GM21360 (cell line): Measurements from ENCODE around the gene SLC38A5.

Source experiments
- ATAC-seq: cut with Tn5 transposase; IDR thresholded peaks from one replicate; pipeline ENCODE4 v1.9.1; 2021; ENCODE audit warnings: mild to moderate bottlenecking, moderate library complexity; ENCODE audit not compliant: unreplicated experiment

The SLC38A5 gene

GRCh38 chrX:48492293-48492910, 22.3 kb upstream of the SLC38A5 start:
- ATAC-seq, result no peak

- ATAC-seq, result no peak
Observed at GRCh38 chrX:48491809-48492208, 21.7 kb upstream of the SLC38A5 start.

DNA sequence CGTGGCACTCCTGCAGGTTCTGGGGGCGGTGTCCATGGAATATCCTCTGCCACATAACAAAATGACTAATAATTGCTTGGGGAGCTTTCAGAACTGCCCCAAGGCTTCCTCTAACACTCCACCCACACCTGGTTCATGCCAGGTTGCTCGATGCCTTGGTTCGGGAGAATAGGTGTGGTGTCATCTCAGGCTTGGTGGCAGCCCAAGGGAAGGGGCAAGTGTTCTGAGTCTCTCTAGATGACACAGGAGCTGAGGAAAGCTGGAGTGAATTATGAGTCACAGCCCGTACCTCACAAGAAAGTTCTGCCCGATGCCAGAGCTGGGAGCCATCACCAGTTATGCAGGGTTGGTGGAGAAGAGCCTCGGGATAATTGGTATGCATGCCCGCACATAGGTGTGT, 20.6 kb upstream of the SLC38A5 start:
- ATAC-seq, result no peak

GRCh38 chrX:48489892-48490291, 19.8 kb upstream of the SLC38A5 start:
- ATAC-seq, result no peak

DNA sequence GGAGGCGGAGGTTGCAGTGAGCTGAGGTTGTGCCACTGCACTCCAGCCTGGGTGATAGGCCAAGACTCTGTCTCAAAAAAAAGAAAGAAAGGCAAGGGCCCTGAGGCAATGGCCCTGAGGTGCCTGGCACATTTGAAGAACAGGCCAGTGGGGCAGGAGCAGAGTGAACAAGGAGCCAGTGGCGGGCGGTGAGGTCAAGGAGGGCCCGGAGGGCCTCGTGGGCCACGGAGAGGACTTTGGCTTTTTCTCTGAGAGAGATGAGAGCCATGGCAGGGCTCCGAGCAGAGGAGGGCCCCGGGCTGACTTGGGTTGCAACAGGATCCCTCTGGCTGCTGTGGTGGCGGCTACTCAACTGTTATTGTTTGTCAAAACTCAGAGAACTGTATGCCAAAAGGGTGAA, 19.2 kb upstream of the SLC38A5 start:
- ATAC-seq, result no peak

DNA sequence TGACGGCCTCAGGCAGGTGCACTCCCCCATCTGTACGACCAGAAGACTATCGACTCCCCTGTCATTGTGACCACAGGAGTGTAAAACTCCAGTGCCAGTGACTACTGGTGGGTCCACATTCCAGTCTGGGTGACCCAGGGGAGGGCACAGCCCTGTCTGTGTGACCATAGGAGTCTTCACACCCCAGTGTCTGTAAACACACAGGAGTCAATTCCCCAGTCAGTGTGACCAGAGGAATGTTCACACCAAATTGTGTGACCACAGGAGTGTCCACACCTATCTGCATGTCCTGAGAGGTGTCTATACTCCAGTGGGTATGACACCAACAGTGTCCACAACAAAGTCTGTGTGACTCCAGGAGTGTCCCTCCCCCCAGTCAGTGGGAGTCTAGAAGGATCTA, 18.0 kb upstream of the SLC38A5 start:
- no peak for ATAC-seq

GRCh38 chrX:48487362-48487798, 17.3 kb upstream of the SLC38A5 start:
- no peak for ATAC-seq

GRCh38 chrX:48482526-48482925, 12.5 kb upstream of the SLC38A5 start:
- ATAC-seq, result no peak

GRCh38 chrX:48480583-48480982, 10.5 kb upstream of the SLC38A5 start:
- no peak for ATAC-seq

DNA sequence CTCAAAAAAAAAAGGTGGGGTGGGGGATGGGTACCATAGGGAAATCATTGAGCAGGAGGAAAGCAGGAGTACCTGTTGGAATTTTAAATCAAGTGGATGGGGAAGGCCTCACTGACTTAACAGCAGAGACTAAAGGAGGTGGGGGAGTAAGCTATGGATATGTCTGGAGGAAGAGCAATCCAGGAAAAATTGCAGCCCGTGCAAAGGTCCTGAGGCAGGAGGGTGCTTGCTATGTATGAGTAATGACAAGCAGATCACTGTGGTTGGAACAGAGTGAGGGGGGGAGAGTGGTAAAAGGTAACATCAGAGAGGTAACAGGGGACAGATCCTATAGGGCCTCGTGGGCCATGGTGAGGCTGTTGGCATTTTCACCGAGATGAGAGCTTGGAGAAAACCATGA, 10.1 kb upstream of the SLC38A5 start:
- no peak for ATAC-seq

- no peak for ATAC-seq
Observed at GRCh38 chrX:48478806-48479205, 8.7 kb upstream of the SLC38A5 start.

- ATAC-seq, result no peak
Observed at GRCh38 chrX:48477960-48478755, 8.1 kb upstream of the SLC38A5 start.

- ATAC-seq, result no peak
Observed at GRCh38 chrX:48476919-48477318, 6.9 kb upstream of the SLC38A5 start.

DNA sequence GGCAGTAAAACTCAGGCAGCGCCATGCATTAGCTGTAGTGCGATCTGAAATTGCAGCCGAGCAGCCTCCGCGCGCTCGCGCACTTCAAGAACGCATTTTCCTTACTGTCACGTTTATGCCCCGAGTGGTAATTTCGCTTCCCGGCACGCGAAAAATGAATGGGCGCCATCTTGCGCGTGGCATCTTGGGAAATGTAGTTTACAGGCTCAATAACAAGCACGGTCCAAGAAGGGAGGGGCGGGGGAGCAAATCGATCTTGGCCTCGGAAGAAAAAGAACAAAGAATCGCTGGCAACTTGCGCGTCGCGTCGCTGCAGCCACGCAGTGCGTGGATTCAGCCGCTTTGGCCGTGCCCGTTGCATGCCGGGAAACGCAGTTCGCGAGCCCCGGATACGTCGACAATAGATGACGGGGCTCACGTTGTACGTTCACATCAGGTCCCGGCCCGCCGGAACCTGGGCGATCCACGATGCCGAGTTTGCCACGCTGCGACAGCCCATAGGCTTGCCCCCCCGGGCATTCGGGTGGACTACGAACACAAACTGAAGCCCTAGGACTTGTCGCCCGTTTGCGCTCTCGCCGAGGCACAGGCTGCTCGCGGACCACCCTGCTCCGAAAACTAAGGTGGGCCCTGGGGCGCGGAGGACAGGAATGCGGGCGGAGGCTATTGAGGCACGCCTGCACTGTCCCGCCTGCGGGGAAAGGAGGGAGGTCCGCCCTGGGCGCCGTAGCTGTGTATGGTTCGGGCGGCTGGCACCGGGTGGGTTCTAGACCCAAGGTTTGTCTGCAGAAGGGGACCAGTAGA, 5.9 kb upstream of the SLC38A5 start, which contains the start of gene FTSJ1:
Gene FTSJ1 (plus strand): TSS at position 426 of the 804 bp plus-strand sequence. CDS start 1,849 bp downstream, outside the sequence.
- ATAC-seq, result peak; percentile 73

DNA sequence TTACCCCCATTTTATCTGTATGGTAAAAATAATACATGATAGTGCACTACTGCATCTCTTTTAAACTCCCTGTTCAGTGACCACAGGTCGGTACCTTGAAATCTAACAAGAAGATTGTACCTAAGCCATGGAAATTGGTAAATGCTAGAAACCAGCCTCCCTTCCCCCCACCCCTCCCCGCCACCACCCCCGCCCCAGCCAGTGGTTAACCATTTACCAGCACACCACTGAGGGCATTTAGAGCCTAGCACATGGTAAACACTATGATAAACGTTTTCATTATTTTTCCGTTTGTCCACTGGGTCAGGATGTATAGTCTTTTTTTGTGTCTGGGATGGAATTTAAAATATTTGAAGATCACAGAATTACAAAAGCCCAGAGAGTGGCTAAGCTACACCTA, 5.2 kb upstream of the SLC38A5 start:
- ATAC-seq, result no peak

- ATAC-seq, result no peak
Observed at GRCh38 chrX:48474581-48474980, 4.5 kb upstream of the SLC38A5 start.

- ATAC-seq, result no peak
Observed at GRCh38 chrX:48474127-48474526, 4.1 kb upstream of the SLC38A5 start.

- no peak for ATAC-seq
Observed at GRCh38 chrX:48473704-48473990, 3.6 kb upstream of the SLC38A5 start.

DNA sequence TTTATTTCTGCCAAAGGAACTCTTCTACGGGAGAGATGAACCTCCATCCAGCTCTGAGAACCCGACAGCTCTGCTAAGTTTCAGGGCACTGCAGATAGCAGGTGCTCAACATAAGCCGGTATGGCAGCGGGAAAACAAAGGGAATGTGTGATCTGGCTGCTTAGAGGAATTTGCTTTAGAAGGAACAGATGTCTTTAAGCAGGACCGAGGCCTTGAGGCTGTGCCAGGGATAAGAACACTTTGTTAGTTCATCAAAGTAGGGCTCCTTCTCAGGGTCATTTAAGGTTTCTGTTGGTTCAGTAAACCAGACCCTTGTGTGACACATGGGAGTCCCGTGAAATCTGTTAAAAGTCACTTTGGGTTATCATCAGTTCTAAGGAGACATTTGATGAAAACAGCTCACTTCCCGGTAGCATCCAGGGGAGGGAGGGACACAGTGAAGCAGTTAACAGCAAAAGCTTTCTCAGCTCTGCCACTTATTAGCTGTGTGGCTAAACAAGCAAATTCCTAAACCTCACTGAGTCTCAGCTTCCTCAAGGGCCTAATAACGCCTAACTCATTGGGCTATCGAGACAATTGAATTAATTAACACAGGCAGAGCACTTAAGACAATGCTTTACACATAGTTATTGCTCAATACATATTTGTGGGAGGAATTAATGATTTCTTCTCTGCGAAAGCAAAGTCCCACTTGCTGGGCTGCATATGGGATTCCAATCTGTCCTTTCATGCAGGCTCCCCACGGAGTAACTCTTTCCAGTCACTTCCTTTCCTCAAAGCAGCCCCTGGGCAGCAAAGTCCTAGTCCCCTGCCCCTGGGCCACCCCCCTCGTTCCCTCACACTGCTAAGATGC, 3.0 kb upstream of the SLC38A5 start:
- no peak for ATAC-seq

DNA sequence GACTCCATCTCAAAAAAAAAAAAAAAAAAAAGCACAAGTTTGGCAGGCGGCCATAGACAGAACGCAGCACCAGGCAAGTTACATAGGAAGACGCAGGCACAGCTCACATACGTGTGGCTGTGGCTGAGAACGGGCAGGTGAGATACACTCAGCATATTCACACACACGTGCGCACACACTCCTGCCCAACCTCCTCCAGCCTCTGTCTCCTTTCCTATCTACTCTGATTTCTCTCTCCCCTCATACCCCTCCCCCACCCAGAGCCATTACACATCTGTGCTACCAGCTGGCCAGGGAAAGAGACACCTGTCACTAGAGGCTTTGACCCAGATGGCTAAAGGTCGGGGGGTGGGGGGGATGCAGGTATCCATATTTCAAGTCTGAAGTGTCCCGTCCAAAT, 2.2 kb upstream of the SLC38A5 start:
- ATAC-seq, result no peak

GRCh38 chrX:48471504-48471903, 1.4 kb upstream of the SLC38A5 start:
- ATAC-seq, result no peak
